GM13976 (cell line): ENCODE data around the gene NBEA.

Experiments used
- DNase-seq: peaks from one replicate; pipeline ENCODE4 v3.0.0; 2012; ENCODE audit warnings: low spot score
- in situ Hi-C: fragments of 300-500 bp; cut with MboI; formaldehyde crosslinking; loops from one replicate; pipeline ENCODE4 v1.12.0; 2022; ENCODE audit warnings: low sequenced_read_pairs, mixed read lengths, inconsistent platforms; ENCODE audit not compliant: unreplicated experiment
- TF ChIP-seq, protein P1 (sequence below): IDR thresholded peaks from 2 replicates; pipeline ENCODE4 v1.5.1; 2012; ENCODE audit warnings: borderline replicate concordance, mild to moderate bottlenecking; ENCODE audit not compliant: insufficient read depth; ENCODE audit errors: extremely low read depth, missing control alignments, control extremely low read depth

NBEA gene

DNA sequence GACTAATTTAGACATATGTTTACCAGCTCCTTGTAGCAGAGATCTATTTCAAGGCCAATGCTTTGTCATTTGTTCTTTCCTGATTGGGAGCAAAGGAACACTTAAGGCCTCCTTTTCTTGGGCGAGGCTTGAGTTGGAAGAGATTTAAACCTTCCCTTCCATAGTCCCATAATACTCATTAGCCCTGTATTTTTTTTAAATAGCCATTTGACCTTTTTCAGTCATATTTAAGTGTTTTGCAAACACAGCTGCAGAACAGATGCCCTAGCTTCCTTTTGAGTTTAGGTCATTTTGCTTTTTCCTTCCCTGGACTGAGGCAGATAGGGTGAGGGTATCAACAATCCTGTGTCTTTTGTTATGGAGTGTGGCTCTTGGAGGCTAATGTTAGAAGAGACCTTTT, 198.3 kb downstream of the NBEA start:
- in situ Hi-C loops, result no loop called here
- TF ChIP-seq, protein P1, sequence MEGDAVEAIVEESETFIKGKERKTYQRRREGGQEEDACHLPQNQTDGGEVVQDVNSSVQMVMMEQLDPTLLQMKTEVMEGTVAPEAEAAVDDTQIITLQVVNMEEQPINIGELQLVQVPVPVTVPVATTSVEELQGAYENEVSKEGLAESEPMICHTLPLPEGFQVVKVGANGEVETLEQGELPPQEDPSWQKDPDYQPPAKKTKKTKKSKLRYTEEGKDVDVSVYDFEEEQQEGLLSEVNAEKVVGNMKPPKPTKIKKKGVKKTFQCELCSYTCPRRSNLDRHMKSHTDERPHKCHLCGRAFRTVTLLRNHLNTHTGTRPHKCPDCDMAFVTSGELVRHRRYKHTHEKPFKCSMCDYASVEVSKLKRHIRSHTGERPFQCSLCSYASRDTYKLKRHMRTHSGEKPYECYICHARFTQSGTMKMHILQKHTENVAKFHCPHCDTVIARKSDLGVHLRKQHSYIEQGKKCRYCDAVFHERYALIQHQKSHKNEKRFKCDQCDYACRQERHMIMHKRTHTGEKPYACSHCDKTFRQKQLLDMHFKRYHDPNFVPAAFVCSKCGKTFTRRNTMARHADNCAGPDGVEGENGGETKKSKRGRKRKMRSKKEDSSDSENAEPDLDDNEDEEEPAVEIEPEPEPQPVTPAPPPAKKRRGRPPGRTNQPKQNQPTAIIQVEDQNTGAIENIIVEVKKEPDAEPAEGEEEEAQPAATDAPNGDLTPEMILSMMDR, result no peak
- DNase-seq, result no peak

DNA sequence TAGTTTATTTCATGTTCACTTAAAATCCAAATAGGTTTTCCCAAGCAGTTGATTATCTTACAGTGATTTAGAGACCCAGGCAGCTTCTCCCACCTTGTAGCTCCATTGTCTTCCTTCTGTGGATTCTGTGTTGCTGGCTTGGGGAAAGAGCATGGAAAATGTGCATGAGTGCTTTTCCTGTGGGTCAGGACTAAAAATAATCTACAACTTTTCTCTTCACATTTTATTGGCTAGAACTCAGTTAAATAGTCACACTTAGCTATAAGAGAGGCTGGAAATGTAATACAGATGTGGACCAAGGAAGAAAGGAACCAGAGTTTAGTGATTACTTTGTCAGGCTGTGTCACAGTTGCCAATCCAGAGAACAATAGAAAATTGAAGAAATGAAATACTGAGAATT, 198.8 kb downstream of the NBEA start:
- in situ Hi-C loops, result no loop called here
- TF ChIP-seq, protein P1, result no peak
- DNase-seq, result no peak

DNA sequence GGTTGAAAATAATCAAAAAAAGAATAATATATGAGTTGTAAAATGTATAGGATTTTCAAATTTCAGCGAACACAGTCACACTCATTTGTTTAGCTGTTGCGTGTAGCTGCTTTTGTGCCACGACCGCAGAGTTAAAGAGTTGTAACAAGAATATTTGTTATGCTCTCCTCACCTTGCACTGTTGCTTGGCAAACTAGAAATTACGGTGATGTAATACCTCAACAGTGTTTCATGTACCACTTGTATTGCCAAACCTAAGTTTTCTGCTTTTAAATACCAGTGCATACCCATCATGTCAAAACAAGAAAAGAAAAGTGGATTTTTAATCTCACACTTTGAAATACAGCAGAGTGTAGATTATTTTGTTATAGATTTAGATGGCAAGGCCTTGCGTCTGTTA, 201.1 kb downstream of the NBEA start:
- no peak for DNase-seq
- TF ChIP-seq, protein P1, result no peak
- in situ Hi-C loops, result no loop called here

DNA sequence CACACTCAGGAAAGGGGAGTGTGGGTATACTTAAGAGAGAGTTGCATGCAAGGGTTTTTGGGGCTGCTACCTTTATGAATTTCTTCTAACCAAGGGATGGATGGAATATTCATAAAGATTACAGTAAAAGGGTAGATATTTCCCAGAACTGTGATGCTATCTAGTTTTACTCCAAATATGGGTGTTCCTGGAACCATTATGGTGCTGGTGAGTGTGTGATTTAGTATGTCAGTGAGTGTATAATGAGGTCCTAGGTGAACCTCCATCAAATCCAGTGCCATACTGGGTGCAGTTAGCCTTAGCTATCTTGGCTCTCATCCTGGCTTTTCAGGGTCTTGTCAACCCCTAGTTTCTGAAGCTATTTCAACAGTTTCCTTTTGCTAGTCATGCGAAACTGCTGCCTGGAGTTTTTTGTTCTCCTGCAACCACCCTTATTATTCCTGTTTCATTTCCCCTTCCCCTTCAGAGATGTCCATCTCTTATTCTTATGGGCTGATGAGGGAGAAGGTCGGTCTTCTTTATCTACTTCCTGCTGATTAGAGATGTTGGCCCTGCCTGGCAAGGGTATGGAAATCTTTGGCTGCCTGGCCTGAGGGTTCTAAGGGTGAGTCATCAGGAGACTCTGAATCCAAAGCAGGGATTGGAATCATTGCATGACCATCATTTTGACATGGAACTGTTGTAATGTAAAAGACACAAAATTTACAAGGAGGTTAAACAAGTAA, 202.3 kb downstream of the NBEA start:
- DNase-seq, result no peak
- TF ChIP-seq, protein P1, result no peak
- in situ Hi-C loops, result no loop called here

DNA sequence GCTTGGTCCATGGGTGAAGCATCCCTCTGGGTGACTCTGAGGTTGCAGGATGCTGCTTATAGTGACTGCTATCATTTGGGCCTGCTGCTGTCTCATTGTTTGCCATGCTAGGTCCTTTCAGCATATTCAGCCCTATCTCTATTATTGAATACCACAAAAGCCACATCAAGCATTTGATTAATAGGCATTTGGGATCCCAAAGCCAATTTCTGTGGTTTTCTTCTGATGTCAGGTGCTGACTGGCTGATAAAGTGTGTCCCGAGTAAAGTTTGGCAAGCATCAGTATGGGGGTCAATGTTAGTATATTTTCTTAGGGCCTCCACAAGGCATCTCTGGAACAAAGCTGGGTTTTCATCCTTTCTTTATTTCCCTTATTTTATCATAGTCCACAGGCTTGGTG, 204.6 kb downstream of the NBEA start:
- in situ Hi-C loops, result no loop called here
- TF ChIP-seq, protein P1, result no peak
- no peak for DNase-seq

DNA sequence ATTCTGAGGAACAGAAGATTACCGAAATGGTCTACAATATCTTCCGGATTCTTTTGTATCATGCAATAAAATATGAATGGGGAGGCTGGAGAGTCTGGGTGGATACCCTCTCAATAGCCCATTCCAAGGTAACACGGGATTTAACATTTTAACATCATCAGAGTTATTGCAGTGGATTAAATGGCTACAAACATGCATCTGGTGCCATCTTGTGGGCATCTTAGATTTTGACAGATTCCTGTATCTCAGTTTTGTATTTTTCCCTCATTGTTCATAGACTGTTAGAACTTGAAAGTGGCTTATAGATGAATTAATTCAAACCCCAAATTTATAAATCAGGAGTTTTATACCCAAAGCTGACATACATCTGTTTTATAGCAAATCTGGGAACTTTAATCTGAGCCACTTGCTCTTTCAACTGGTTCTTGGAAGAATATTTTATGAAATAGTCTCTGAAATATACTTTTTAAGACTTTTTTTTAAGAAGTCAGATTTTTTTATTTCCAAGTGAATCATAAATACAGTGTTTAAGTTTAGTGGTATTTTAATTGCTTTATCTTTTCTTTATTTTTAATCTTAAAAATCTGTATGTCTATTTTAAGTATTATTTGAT, 215.2 kb downstream of the NBEA start:
- TF ChIP-seq, protein P1, result peak; percentile 21
- in situ Hi-C loops, result loop anchor here (25.0 kb wide), 2 partner anchors 1220 to 1620 kb away; no protein-coding TSS in a partner anchor
- peak; percentile 34 for DNase-seq
